HepG2 (cell line): ENCODE measurements around the gene ERMARD. TPM values are rescaled to one million over a fixed set of nuclear protein-coding genes. Genes with fewer than 3 reads are reported as not detected.

Experiments used
- ATAC-seq: fragments of 200-7000 bp; cut with Tn5 transposase; 3 replicates; pipeline ENCODE4 v1.9.1; 2020; ENCODE audit warnings: mild to moderate bottlenecking, moderate library complexity
- BruUV-seq: library from RNA; stranded (reverse); fragments of 400-500 nt; replicated peaks from 2 replicates; lab custom pipeline; 2021; lab: Mats Ljungman, UMichigan
- CTCF ChIA-PET: fragments of 300-600 bp; formaldehyde crosslinking; extraction: SDS; loops from one replicate; lab custom pipeline; 2021; ENCODE audit warnings: low total read pairs, inconsistent platforms, low intra/inter-chr PET ratio; lab: Yijun Ruan, JAX
- POLR2A ChIA-PET: fragments of 350-600 bp; sonication (Branson Sonifier 250); formaldehyde crosslinking; loops from one replicate; lab custom pipeline; 2020; ENCODE audit warnings: antibody characterized with exemption, inconsistent platforms; lab: Yijun Ruan, JAX
- DNase-seq: peaks from one replicate; pipeline ENCODE4 v3.0.0-alpha.2; 2015; ENCODE audit warnings: low spot score
- FAIRE-seq: peaks from 3 replicates; lab custom pipeline; 2011; peaks lifted over from hg19 to GRCh38; lab: Jason Lieb, UNC
- H2AFZ ChIP-seq: one replicate; pipeline ENCODE4 v1.6.1; 2011; ENCODE audit warnings: low read length, inconsistent platforms
- H3K27ac ChIP-seq: fragments of 300-600 bp; 3 replicates; pipeline ENCODE4 v1.8.0; 2011; ENCODE audit warnings: mixed run types, mild to moderate bottlenecking, mixed read lengths, low read length, inconsistent platforms; ENCODE audit not compliant: insufficient read depth; ENCODE audit errors: extremely low read length
- H3K27me3 ChIP-seq, 2 experiments: fragments of 200-600 bp in 1 of 2; 2 replicates in 1 of 2; 3 replicates in 1 of 2; pipeline versions ENCODE4 v1.6.0 to v1.8.0; 2011; ENCODE audit warnings: low read length in 2 of 2, mild to moderate bottlenecking in 2 of 2, moderate library complexity in 2 of 2, inconsistent platforms in 1 of 2; ENCODE audit not compliant: insufficient read depth in 2 of 2, control insufficient read depth in 1 of 2
- H3K36me3 ChIP-seq, 2 experiments: fragments of 200-600 bp in 1 of 2; replicated peaks in 1 of 2; 2 replicates in 1 of 2; 3 replicates in 1 of 2; pipeline versions ENCODE4 v1.5.1 to v1.8.0; 2011; ENCODE audit warnings: low read length in 2 of 2, inconsistent platforms in 1 of 2; ENCODE audit not compliant: insufficient read depth in 2 of 2, control insufficient read depth in 1 of 2
- H3K4me1 ChIP-seq: 2 replicates; pipeline ENCODE4 v1.5.1; 2012; ENCODE audit warnings: low read length, inconsistent platforms; ENCODE audit not compliant: insufficient read depth
- H3K4me2 ChIP-seq: 2 replicates; pipeline ENCODE4 v1.6.0; 2011; ENCODE audit warnings: low read depth, low read length, inconsistent platforms
- H3K4me3 ChIP-seq, 3 experiments: fragments of 200-600 bp in 1 of 3; sonication (generic), shearing (Covaris generic) in 1 of 3; replicated peaks in 1 of 3; 2 replicates each; pipeline ENCODE4 v1.5.1; 2011 to 2016; ENCODE audit warnings: low read length in 3 of 3, inconsistent platforms in 2 of 3, low read depth in 2 of 3, mild to moderate bottlenecking in 2 of 3, control low read depth in 1 of 3, mixed read lengths in 1 of 3; ENCODE audit not compliant: insufficient read depth in 1 of 3
- H3K79me2 ChIP-seq: one replicate; pipeline ENCODE4 v1.6.1; 2011; ENCODE audit warnings: low read length, inconsistent platforms; ENCODE audit not compliant: insufficient read depth
- H3K9ac ChIP-seq: 2 replicates; pipeline ENCODE4 v1.6.0; 2011; ENCODE audit warnings: mild to moderate bottlenecking, low read depth, low read length, inconsistent platforms; ENCODE audit not compliant: insufficient read depth
- H3K9me3 ChIP-seq: 2 replicates; pipeline ENCODE4 v1.5.1; 2012; ENCODE audit warnings: mild to moderate bottlenecking, low read length
- H4K20me1 ChIP-seq: 2 replicates; pipeline ENCODE4 v1.6.0; 2011; ENCODE audit warnings: inconsistent platforms, mild to moderate bottlenecking, low read length, moderate library complexity; ENCODE audit not compliant: insufficient read depth
- HNF4G ChIP-seq, 2 experiments: sonication (generic) in 1 of 2; formaldehyde crosslinking in 1 of 2; IDR thresholded peaks; 2 replicates each; pipeline versions ENCODE4 v1.4.0 to v1.6.1; 2011 to 2020; ENCODE audit warnings: borderline replicate concordance in 2 of 2, low read depth in 2 of 2, mild to moderate bottlenecking in 2 of 2, low read length in 1 of 2, missing genetic modification reagents in 1 of 2, moderate library complexity in 1 of 2
- MAFF ChIP-seq: IDR thresholded peaks from 2 replicates; pipeline ENCODE4 v1.6.1; 2011; ENCODE audit warnings: low read depth, low read length, improper control_type of control experiment
- MAFK ChIP-seq, 2 experiments: IDR thresholded peaks in 1 of 2; conservative IDR thresholded peaks in 1 of 2; 2 replicates each; pipeline ENCODE4 v1.6.1; 2011; ENCODE audit warnings: improper control_type of control experiment in 2 of 2, low read length in 2 of 2
- RBFOX2 ChIP-seq: fragments of 200-400 bp; formaldehyde crosslinking; IDR thresholded peaks from 2 replicates; pipeline ENCODE4 v1.6.1; 2017; ENCODE audit warnings: low read depth, mild to moderate bottlenecking, low read length
- TEAD3 ChIP-seq: optimal IDR thresholded peaks from 2 replicates; pipeline ENCODE3; 2016; ENCODE audit warnings: borderline replicate concordance
- ZNF33B ChIP-seq: sonication (generic); formaldehyde crosslinking; IDR thresholded peaks from 2 replicates; pipeline ENCODE4 v1.5.1; 2020; ENCODE audit warnings: mild to moderate bottlenecking, missing genetic modification reagents
- WGBS: methylation state at CpG from one replicate; pipeline ENCODE4 v1.1.6; 2017; ENCODE audit warnings: low lambda C conversion rate; 5-methylcytosine and 5-hydroxymethylcytosine counted together
- in situ Hi-C: cut with HindIII; loops from 2 replicates; pipeline ENCODE4 v1.10.0; 2017; ENCODE audit warnings: low pct_unique_long_range_greater_than_20kb; ENCODE audit not compliant: extremely low pct_ligation_motif_present
- intact Hi-C: fragments of 100-400 bp; cut with micrococcal nuclease; formaldehyde crosslinking; loops from one replicate; pipeline ENCODE4 v1.10.0; 2022; ENCODE audit not compliant: unreplicated experiment
- polyA plus RNA-seq, 8 experiments: library from polyadenylated mRNA; depleted of rRNA in 3 of 8; stranded (reverse) in 7 of 8; unstranded in 1 of 8; fragments of >200 nt; fragmentation: Illumina TruSeq in 4 of 8; extraction: Trizol in 4 of 8; gene quantifications; 2 replicates each; pipeline versions ENCODE4 v1.2.1 to v1.2.3, GENCODE V29; 2011 to 2016; ENCODE audit warnings: low read depth in 4 of 8, missing spikeins in 1 of 8, mixed read lengths in 1 of 8; ENCODE audit not compliant: insufficient read depth in 1 of 8
- total RNA-seq, 5 experiments: library from RNA; depleted of rRNA; stranded (reverse); fragments of >200 nt; fragmentation: Illumina TruSeq; extraction: Trizol; gene quantifications; 2 replicates each; pipeline ENCODE4 v1.2.3, GENCODE V29; 2016; ENCODE audit warnings: low read depth in 1 of 5

Gene ERMARD
- total and polyA plus RNA-seq, 2 of the 13 experiments (the other 11 are each of a cell fraction or from before 2014, with no cell fraction given), result 8.8 to 10.7 TPM

DNA sequence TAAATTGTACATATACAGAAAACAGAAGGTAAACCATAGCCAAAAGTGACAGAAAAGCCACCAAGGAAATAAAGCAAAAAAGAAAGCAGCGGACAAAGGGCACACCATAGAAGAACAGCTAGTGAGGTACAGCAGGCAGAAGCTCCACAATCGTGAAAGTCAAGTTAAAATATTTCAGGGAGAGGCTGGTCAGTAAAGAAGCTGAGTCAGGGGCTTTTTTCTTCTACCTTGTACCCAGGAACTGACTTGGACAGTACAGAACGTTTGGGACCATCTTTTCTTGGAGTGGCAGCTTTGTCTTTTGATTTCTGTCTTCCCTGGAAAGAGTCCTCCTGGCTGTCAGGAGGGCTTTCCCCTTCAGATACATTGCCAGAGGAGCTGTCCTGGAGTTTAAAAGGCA lies 41.4 kb upstream of the ERMARD start:
- peaks cover 10% of the 10 kb centered on the region for H3K79me2 ChIP-seq
- BruUV-seq, result no TSS peak
- in situ Hi-C loops, result no loop called here
- no peak for DNase-seq
- H3K4me2 ChIP-seq, result no peak overlapping the region
- H3K9ac ChIP-seq, result no peak overlapping the region
- 0 out of 2 replicates have a peak, but pooled peaks have one; percentile 27 for TF ChIP-seq MAFF
- TF ChIP-seq MAFK (conservative IDR thresholded peaks at IDR 0.05 in 1 of 2, IDR thresholded peaks at IDR 0.05 in 1 of 2; ENCODE audit: low read length in 2 of 2), result peak; percentile 31 to 56; a peak in 3 of 4 replicates
- TF ChIP-seq ZNF33B, result no peak
- no peak for TF ChIP-seq TEAD3 (CRISPR knock-in tag)
- TF ChIP-seq, all 625 proteins: peak for 2
- FAIRE-seq (no peak), ATAC-seq (no peak)
- WGBS, result 82% methylated on average over 3 of the region's 3 CpGs
- Histone ChIP-seq H3K36me3 (peaks cover 13 to 70% of the 10 kb centered on the region in 2 experiments), H3K4me3 (no peak overlapping the region), H3K27me3 (no peaks in the 10 kb centered on the region), H4K20me1 (0 out of 2 replicates have a peak, but pooled peaks cover 5% of the 10 kb centered on the region), H3K9me3 (no peaks in the 10 kb centered on the region), H3K4me1 (peaks cover 15% of the 10 kb centered on the region), H3K27ac (no peak overlapping the region), H2AFZ (no peak overlapping the region)
- intact Hi-C loops, result no loop called here
- ChIA-PET POLR2A (interaction anchor here (0.9 to 1.6 kb wide), 6 partner anchors 9 to 79 kb away, joined by 3 to 6 read pairs (median 4); partner anchors contain the start of genes C6orf120, DYNLT2, ERMARD and WDR27), CTCF (no interaction called here)

DNA sequence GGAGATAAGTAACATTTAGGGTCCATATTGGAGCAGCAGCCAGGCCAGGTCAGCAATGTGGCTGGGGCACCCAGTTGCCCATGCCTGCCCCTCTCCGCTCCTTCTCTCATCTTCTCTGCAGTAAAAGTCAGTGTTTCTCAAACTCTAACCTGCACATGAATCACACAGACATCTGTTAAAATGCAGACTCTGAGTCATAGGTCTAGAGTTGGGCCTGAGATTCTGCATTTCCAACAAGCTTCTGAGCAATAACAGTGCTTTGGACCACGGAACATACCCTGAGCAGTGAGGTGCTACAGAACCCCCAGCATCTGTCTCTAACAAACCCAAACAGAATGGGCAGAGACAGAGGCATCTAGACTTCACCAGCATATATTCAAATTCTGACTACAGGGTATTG lies 37.2 kb upstream of the ERMARD start:
- in situ Hi-C loops (no loop called here), intact Hi-C loops (no loop called here)
- Histone ChIP-seq H3K4me2 (no peak overlapping the region), H3K4me3 (no peak overlapping the region), H3K9me3 (no peaks in the 10 kb centered on the region), H3K27me3 (no peaks in the 10 kb centered on the region), H3K4me1 (peaks cover 15% of the 10 kb centered on the region), H3K36me3 (peaks cover 17 to 81% of the 10 kb centered on the region in 2 experiments), H4K20me1 (peaks cover 5% of the 10 kb centered on the region), H3K79me2 (peaks cover 27% of the 10 kb centered on the region), H3K27ac (no peak overlapping the region), H2AFZ (no peak overlapping the region), H3K9ac (no peak overlapping the region)
- DNase-seq (no peak), ATAC-seq (peak; percentile 43), FAIRE-seq (no peak)
- TF ChIP-seq RBFOX2 (0 out of 2 replicates have a peak, but pooled peaks have one; percentile 29), HNF4G (IDR thresholded peaks at IDR 0.05; ENCODE audit: borderline replicate concordance, low read depth, low read length) (no peak), HNF4G (CRISPR knock-in tag; IDR thresholded peaks at IDR 0.05; ENCODE audit: borderline replicate concordance, low read depth) (no peak)
- POLR2A ChIA-PET, result interaction anchor here (0.7 to 2.2 kb wide), 4 partner anchors 11 to 76 kb away, joined by 3 to 7 read pairs (median 6); partner anchors contain the start of genes C6orf120, DYNLT2, ERMARD and WDR27
- CTCF ChIA-PET, result no interaction called here
- BruUV-seq, result no TSS peak
- 100% methylated on average over 2 of the region's 2 CpGs for WGBS
